ENCODE data around the gene ACER3. TPM values are rescaled to one million over a fixed set of nuclear protein-coding genes. Genes with fewer than 3 reads are reported as not detected.
"Not testable (repeated sequence)": the region's sequence is repeated elsewhere in the genome, so short reads cannot be mapped to it uniquely, and the experiment has no call there.

The ACER3 gene
- polyA plus RNA-seq, 1 donor from 2014 or later, result 14.9 TPM

DNA sequence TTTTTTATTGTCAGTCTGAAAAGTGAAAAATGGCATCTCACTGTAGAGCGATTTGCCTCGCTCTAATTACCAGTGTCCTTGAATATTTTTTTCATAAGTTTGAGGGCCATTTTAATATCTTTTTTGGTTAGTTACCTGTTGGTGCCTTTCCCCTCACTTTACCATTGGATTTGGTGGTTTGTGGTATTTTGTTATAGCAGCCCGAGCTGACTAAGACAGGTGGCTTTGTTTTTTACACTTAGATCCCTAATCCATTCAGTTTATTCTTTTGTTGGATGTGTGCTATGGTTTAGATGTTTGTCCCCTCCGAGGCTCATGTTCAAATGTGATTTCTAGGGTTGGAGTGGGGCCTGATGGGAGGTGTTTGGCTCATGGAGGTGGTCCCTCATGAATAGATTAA is 199.5 kb downstream of the ACER3 start:
- Histone ChIP-seq H3K9me3 (ENCODE audit: low read length) (no peaks in the 10 kb centered on the region), H2AFZ (ENCODE audit: low read depth, low read length) (no peak overlapping the region), H3K36me3 (ENCODE audit: insufficient read depth, low read length) (no peaks in the 10 kb centered on the region), H3K27me3 (ENCODE audit: insufficient read depth, low read depth, low read length) (no peaks in the 10 kb centered on the region), H3K9me2 (ENCODE audit: insufficient read depth, low read length) (no peaks in the 10 kb centered on the region), H3K27ac (ENCODE audit: low read length) (no peak overlapping the region), H3K4me2 (ENCODE audit: low read length) (no peak overlapping the region), H3K4me3 (ENCODE audit: low read length) (no peak overlapping the region), H3K79me2 (replicated peaks; ENCODE audit: insufficient read depth, low read length) (no peaks in the 10 kb centered on the region), H4K20me1 (ENCODE audit: insufficient read depth) (no peaks in the 10 kb centered on the region), H3F3A (ENCODE audit: insufficient read depth, low read length, poor library complexity, severe bottlenecking) (no peaks in the 10 kb centered on the region), H3K9ac (ENCODE audit: low read length) (no peak overlapping the region)
- TF ChIP-seq EZH2 (IDR thresholded peaks at IDR 0.05; ENCODE audit: borderline replicate concordance, insufficient read depth, low read length, poor library complexity, severe bottlenecking) (no peak), POLR2AphosphoS5 (IDR thresholded peaks at IDR 0.05) (no peak), EP300 (conservative IDR thresholded peaks at IDR 0.05; ENCODE audit: poor library complexity, severe bottlenecking) (no peak), MXI1 (conservative IDR thresholded peaks at IDR 0.05; ENCODE audit: poor library complexity, severe bottlenecking) (no peak), TAF1 (IDR thresholded peaks at IDR 0.05; ENCODE audit: low read depth) (no peak), RAD21 (conservative IDR thresholded peaks at IDR 0.05) (no peak), SMC3 (conservative IDR thresholded peaks at IDR 0.05; ENCODE audit: poor library complexity) (no peak)
- TF ChIP-seq, protein P1, sequence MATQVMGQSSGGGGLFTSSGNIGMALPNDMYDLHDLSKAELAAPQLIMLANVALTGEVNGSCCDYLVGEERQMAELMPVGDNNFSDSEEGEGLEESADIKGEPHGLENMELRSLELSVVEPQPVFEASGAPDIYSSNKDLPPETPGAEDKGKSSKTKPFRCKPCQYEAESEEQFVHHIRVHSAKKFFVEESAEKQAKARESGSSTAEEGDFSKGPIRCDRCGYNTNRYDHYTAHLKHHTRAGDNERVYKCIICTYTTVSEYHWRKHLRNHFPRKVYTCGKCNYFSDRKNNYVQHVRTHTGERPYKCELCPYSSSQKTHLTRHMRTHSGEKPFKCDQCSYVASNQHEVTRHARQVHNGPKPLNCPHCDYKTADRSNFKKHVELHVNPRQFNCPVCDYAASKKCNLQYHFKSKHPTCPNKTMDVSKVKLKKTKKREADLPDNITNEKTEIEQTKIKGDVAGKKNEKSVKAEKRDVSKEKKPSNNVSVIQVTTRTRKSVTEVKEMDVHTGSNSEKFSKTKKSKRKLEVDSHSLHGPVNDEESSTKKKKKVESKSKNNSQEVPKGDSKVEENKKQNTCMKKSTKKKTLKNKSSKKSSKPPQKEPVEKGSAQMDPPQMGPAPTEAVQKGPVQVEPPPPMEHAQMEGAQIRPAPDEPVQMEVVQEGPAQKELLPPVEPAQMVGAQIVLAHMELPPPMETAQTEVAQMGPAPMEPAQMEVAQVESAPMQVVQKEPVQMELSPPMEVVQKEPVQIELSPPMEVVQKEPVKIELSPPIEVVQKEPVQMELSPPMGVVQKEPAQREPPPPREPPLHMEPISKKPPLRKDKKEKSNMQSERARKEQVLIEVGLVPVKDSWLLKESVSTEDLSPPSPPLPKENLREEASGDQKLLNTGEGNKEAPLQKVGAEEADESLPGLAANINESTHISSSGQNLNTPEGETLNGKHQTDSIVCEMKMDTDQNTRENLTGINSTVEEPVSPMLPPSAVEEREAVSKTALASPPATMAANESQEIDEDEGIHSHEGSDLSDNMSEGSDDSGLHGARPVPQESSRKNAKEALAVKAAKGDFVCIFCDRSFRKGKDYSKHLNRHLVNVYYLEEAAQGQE (IDR thresholded peaks at IDR 0.05; ENCODE audit: borderline replicate concordance), result no peak
- TF ChIP-seq, protein P2, sequence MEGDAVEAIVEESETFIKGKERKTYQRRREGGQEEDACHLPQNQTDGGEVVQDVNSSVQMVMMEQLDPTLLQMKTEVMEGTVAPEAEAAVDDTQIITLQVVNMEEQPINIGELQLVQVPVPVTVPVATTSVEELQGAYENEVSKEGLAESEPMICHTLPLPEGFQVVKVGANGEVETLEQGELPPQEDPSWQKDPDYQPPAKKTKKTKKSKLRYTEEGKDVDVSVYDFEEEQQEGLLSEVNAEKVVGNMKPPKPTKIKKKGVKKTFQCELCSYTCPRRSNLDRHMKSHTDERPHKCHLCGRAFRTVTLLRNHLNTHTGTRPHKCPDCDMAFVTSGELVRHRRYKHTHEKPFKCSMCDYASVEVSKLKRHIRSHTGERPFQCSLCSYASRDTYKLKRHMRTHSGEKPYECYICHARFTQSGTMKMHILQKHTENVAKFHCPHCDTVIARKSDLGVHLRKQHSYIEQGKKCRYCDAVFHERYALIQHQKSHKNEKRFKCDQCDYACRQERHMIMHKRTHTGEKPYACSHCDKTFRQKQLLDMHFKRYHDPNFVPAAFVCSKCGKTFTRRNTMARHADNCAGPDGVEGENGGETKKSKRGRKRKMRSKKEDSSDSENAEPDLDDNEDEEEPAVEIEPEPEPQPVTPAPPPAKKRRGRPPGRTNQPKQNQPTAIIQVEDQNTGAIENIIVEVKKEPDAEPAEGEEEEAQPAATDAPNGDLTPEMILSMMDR (IDR thresholded peaks at IDR 0.05; ENCODE audit: poor library complexity, severe bottlenecking), result no peak

DNA sequence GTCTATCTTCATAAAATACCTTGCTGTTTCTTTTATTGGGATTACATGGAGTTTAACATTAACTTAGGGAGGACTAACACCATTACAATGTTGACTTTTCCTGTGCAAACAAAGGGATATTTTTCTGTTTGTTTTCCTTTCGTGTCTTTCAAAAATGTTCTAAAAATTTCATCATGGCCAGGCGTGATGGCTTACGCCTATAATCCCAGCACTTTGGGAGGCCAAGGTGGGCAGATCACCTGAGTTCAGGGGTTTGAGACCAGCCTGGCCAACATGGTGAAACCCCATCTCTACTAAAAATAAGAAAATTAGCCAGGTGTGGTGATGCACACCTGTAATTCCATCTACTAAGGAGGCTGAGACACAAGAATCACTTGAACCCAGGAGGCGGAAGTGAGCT is 200.5 kb downstream of the ACER3 start:
- not testable (repeated sequence) for H3K4me3 ChIP-seq (ENCODE audit: low read length); H2AFZ ChIP-seq (ENCODE audit: low read depth, low read length); H4K20me1 ChIP-seq (ENCODE audit: insufficient read depth); H3K9ac ChIP-seq (ENCODE audit: low read length); H3K79me2 ChIP-seq (replicated peaks; ENCODE audit: insufficient read depth, low read length); H3K4me2 ChIP-seq (ENCODE audit: low read length); H3K9me2 ChIP-seq (ENCODE audit: insufficient read depth, low read length); H3F3A ChIP-seq (ENCODE audit: insufficient read depth, low read length, poor library complexity, severe bottlenecking); H3K27me3 ChIP-seq (ENCODE audit: insufficient read depth, low read depth, low read length); H3K36me3 ChIP-seq (ENCODE audit: insufficient read depth, low read length); H3K27ac ChIP-seq (ENCODE audit: low read length); H3K9me3 ChIP-seq (ENCODE audit: low read length)

DNA sequence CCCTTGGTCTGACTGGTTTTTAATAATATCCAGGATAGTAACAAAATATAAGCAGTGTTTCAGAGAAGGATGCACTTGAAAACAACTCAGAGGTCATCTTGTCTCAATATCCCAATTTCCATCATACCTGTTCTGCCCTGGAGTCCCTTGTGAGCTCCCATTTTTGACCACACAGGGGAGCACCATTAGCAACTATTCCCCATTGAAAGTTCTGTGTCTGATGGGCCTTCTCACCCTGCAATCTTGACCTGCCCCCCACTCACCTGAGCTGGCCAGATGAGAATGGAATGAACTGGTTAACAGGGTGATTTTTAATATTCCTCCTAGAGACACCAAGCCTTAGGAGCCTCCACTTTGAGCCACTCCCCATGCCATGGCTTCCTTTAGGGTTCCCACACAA is 202.2 kb downstream of the ACER3 start:
- H3K36me3 ChIP-seq (ENCODE audit: insufficient read depth, low read length), result no peaks in the 10 kb centered on the region
- H3K79me2 ChIP-seq (replicated peaks; ENCODE audit: insufficient read depth, low read length), result no peaks in the 10 kb centered on the region
- no peak overlapping the region for H3K4me3 ChIP-seq (ENCODE audit: low read length)
- no peak overlapping the region for H3K27ac ChIP-seq (ENCODE audit: low read length)
- no peaks in the 10 kb centered on the region for H3K9me3 ChIP-seq (ENCODE audit: low read length)
- H3K27me3 ChIP-seq (ENCODE audit: insufficient read depth, low read depth, low read length), result no peaks in the 10 kb centered on the region
- H4K20me1 ChIP-seq (ENCODE audit: insufficient read depth), result no peaks in the 10 kb centered on the region
- TF ChIP-seq, protein P2 (IDR thresholded peaks at IDR 0.05; ENCODE audit: poor library complexity, severe bottlenecking), result no peak
- TF ChIP-seq POLR2AphosphoS5 (IDR thresholded peaks at IDR 0.05) (no peak), MXI1 (conservative IDR thresholded peaks at IDR 0.05; ENCODE audit: poor library complexity, severe bottlenecking) (no peak), EP300 (conservative IDR thresholded peaks at IDR 0.05; ENCODE audit: poor library complexity, severe bottlenecking) (no peak), SMC3 (conservative IDR thresholded peaks at IDR 0.05; ENCODE audit: poor library complexity) (no peak), EZH2 (IDR thresholded peaks at IDR 0.05; ENCODE audit: borderline replicate concordance, insufficient read depth, low read length, poor library complexity, severe bottlenecking) (no peak), RAD21 (conservative IDR thresholded peaks at IDR 0.05) (no peak), TAF1 (IDR thresholded peaks at IDR 0.05; ENCODE audit: low read depth) (no peak)
- TF ChIP-seq, protein P1 (IDR thresholded peaks at IDR 0.05; ENCODE audit: borderline replicate concordance), result no peak
- H3F3A ChIP-seq (ENCODE audit: insufficient read depth, low read length, poor library complexity, severe bottlenecking), result no peaks in the 10 kb centered on the region
- H3K9me2 ChIP-seq (ENCODE audit: insufficient read depth, low read length), result no peaks in the 10 kb centered on the region
- no peak overlapping the region for H3K9ac ChIP-seq (ENCODE audit: low read length)
- no peak overlapping the region for H2AFZ ChIP-seq (ENCODE audit: low read depth, low read length)
- H3K4me2 ChIP-seq (ENCODE audit: low read length), result no peak overlapping the region
